Adipocyte (in vitro differentiated cells): ENCODE data around the gene NUP210.

Source experiments
- DNase-seq: peaks from one replicate; pipeline ENCODE4 v3.0.0-alpha.2; 2015; ENCODE audit warnings: low read depth
- H3K27me3 ChIP-seq: replicated peaks from 2 replicates; pipeline ENCODE4 v1.7.0; 2013; ENCODE audit warnings: mild to moderate bottlenecking, low read length, moderate library complexity; ENCODE audit not compliant: control insufficient read depth, insufficient read depth
- H3K36me3 ChIP-seq: 2 replicates; pipeline ENCODE4 v1.7.0; 2013; ENCODE audit warnings: low read length, mild to moderate bottlenecking, moderate library complexity; ENCODE audit not compliant: control insufficient read depth, insufficient read depth, severe bottlenecking
- H3K4me1 ChIP-seq: 2 replicates; pipeline ENCODE4 v1.7.0; 2013; ENCODE audit warnings: mild to moderate bottlenecking, low read length, moderate library complexity; ENCODE audit not compliant: control insufficient read depth, insufficient read depth
- H3K4me3 ChIP-seq: 2 replicates; pipeline ENCODE4 v1.7.0; 2013; ENCODE audit warnings: mild to moderate bottlenecking, low read length, moderate library complexity
- H3K9ac ChIP-seq: 2 replicates; pipeline ENCODE4 v1.7.0; 2013; ENCODE audit warnings: mild to moderate bottlenecking, low read length, moderate library complexity
- H3K9me3 ChIP-seq: 2 replicates; pipeline ENCODE4 v1.7.0; 2013; ENCODE audit warnings: mild to moderate bottlenecking, low read length, moderate library complexity; ENCODE audit not compliant: control insufficient read depth

NUP210 gene

DNA sequence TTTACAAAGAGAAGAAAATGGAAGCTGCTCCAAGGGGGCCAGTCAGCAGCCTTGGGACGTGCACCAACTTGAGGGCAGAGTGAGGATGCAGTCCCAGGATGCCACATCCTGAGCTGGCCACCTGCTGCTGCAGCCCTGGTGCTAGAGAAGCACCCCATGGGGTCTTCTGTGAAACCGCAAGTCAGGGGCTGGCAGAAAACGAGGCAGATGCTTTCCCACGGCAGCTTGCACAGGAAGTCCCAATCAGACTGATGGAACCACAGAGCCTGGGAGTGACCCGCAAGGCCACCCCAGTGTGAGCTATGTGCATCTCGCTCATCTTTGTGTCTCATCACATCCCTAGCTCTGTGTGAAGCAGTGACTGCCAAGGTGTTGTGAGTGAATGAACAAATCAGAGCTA lies 76.5 kb downstream of the NUP210 start:
- DNase-seq, result no peak
- Histone ChIP-seq H3K4me3 (no peak overlapping the region), H3K36me3 (no peaks in the 10 kb centered on the region), H3K9me3 (peaks cover 10% of the 10 kb centered on the region), H3K4me1 (no peaks in the 10 kb centered on the region), H3K9ac (no peak overlapping the region), H3K27me3 (peaks cover 60% of the 10 kb centered on the region)

DNA sequence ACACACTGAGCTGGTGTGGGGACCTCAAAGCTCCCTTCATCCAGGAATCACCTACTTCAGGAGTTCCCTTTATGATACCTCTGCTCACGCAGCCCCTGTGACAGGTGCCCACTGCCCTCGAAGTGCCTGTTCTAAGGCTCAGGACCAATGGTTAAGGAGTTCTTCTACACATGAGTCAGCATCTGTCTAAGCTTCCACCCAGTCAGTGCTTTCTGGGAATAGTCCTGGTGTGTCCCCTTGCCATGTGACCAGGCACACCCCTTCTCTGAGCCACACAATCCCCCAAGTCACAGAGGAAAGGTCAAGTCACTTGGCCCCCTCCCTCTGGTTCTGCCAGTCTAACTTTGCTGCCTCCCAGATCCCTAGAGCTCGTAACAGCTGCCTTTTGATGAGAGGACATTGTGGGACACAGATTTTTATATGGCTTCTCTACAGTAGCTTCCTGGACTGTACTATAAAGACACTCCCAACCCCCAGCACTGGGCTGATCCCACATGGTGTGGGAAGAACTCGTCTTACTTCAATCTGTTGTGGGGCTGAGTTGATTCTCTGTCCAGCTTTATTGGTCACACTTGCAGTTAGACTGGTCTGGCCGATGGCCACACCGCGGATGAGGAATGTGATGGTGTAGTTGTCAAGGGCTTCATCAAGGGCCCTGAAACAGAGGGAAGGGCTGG lies 78.8 kb downstream of the NUP210 start:
- H3K4me3 ChIP-seq, result no peak overlapping the region
- H3K9ac ChIP-seq, result no peak overlapping the region
- H3K36me3 ChIP-seq, result no peaks in the 10 kb centered on the region
- H3K9me3 ChIP-seq, result peaks cover 10% of the 10 kb centered on the region
- peaks cover 38% of the 10 kb centered on the region for H3K27me3 ChIP-seq
- no peak for DNase-seq
- no peaks in the 10 kb centered on the region for H3K4me1 ChIP-seq

GRCh38 chr3:13339833-13340232 lies 80.3 kb downstream of the NUP210 start:
- H3K4me1 ChIP-seq, result no peaks in the 10 kb centered on the region
- no peak overlapping the region for H3K4me3 ChIP-seq
- H3K27me3 ChIP-seq, result peaks cover 41% of the 10 kb centered on the region
- no peak for DNase-seq
- no peak overlapping the region for H3K9ac ChIP-seq
- no peaks in the 10 kb centered on the region for H3K36me3 ChIP-seq
- peaks cover 10% of the 10 kb centered on the region for H3K9me3 ChIP-seq

GRCh38 chr3:13338996-13339395 lies 81.1 kb downstream of the NUP210 start:
- no peaks in the 10 kb centered on the region for H3K36me3 ChIP-seq
- DNase-seq, result no peak
- no peak overlapping the region for H3K9ac ChIP-seq

GRCh38 chr3:13338231-13338630 lies 81.9 kb downstream of the NUP210 start:
- no peaks in the 10 kb centered on the region for H3K4me1 ChIP-seq
- no peak for DNase-seq
- no peak overlapping the region for H3K4me3 ChIP-seq
- H3K9me3 ChIP-seq, result peaks cover 10% of the 10 kb centered on the region
- peaks cover 36% of the 10 kb centered on the region for H3K27me3 ChIP-seq
- no peak overlapping the region for H3K9ac ChIP-seq
- H3K36me3 ChIP-seq, result no peaks in the 10 kb centered on the region

More at GRCh38 chr3:13338996-13339395, 81.1 kb downstream of the NUP210 start:
- Histone ChIP-seq H3K4me1 (no peaks in the 10 kb centered on the region), H3K27me3 (peaks cover 41% of the 10 kb centered on the region), H3K4me3 (no peak overlapping the region), H3K9me3 (peaks cover 10% of the 10 kb centered on the region)

- peaks cover 25% of the 10 kb centered on the region for H3K27me3 ChIP-seq
- H3K36me3 ChIP-seq, result no peaks in the 10 kb centered on the region
- DNase-seq, result no peak
These were observed 83.5 kb downstream of the NUP210 start for GRCh38 chr3:13336592-13336991.

DNA sequence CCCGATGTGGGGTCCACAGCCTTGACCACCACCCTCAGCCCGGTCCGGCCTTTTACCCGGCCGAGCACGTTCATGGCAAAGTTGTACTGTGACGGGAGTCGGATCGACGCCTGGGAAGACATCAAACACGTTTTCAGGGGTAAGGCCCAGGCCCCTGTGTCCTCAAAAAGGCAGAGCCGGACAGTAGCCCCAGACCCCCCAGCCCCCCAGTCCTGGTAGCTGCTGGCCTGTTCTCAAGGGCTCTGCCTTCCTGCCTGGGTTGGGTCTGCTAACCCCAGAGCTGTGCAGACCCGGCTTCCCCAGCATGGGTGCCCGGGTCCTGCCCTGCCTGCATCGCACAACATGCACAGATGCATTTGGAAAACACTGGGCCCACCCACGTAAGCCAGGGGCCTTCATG lies 84.6 kb downstream of the NUP210 start:
- no peak overlapping the region for H3K9ac ChIP-seq

More at GRCh38 chr3:13336592-13336991, 83.5 kb downstream of the NUP210 start:
- Histone ChIP-seq H3K4me3 (no peak overlapping the region), H3K9me3 (no peaks in the 10 kb centered on the region), H3K9ac (no peak overlapping the region), H3K4me1 (no peaks in the 10 kb centered on the region)

DNA sequence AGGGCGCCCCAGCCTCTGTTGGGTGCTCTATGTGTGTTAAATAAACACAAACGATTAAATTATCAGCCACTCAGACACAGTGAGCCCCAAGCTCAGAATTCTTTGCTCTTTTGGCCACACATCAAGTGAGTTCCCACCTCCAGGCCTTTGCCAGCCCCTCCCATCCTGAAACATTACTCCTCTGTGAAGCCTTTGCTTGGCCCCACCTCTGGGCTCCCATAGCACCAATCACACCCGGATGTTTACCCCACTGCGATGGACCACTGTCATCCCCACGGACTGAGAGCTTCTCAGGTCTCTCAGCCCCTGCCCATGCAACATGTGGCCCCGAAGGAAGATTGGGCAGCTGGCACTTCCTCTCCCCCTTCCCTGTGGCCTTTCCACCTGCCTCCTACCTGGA lies 85.1 kb downstream of the NUP210 start:
- Histone ChIP-seq H3K36me3 (no peaks in the 10 kb centered on the region), H3K9me3 (no peaks in the 10 kb centered on the region)

More for the DNA sequence above, 84.6 kb downstream of the NUP210 start:
- DNase-seq, result no peak
- H3K9me3 ChIP-seq, result no peaks in the 10 kb centered on the region
- H3K4me1 ChIP-seq, result no peaks in the 10 kb centered on the region
- peaks cover 31% of the 10 kb centered on the region for H3K27me3 ChIP-seq
- no peaks in the 10 kb centered on the region for H3K36me3 ChIP-seq
- no peak overlapping the region for H3K4me3 ChIP-seq

GRCh38 chr3:13333236-13333897 lies 86.8 kb downstream of the NUP210 start:
- no peak for DNase-seq
- Histone ChIP-seq H3K9ac (no peak overlapping the region), H3K4me3 (no peak overlapping the region), H3K4me1 (no peaks in the 10 kb centered on the region), H3K9me3 (no peaks in the 10 kb centered on the region), H3K27me3 (peaks cover 41% of the 10 kb centered on the region), H3K36me3 (no peaks in the 10 kb centered on the region)

More for the DNA sequence above, 85.1 kb downstream of the NUP210 start:
- Histone ChIP-seq H3K27me3 (peaks cover 33% of the 10 kb centered on the region), H3K4me1 (no peaks in the 10 kb centered on the region), H3K9ac (no peak overlapping the region), H3K4me3 (no peak overlapping the region)
- no peak for DNase-seq

DNA sequence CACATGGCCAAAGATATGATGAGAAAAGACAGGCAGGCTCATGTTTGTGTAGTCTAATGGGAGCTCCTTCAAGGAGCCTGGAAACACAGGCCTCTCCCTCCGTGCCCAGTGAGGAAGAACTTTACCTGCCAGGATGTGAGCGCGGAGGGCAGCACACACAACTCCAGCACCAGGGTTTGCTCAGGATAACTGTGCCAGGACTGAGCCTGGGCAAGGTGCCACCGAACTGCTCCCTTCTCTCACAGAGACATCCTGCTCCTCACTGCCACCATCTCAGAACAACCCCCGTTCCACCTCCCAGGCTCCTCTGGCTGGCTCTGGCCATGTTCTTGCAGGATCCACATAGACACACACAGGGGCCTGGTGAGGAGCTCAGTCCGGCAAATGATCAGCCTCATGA lies 87.4 kb downstream of the NUP210 start:
- DNase-seq, result no peak
- Histone ChIP-seq H3K27me3 (peaks cover 47% of the 10 kb centered on the region), H3K36me3 (no peaks in the 10 kb centered on the region), H3K4me3 (no peak overlapping the region), H3K4me1 (no peaks in the 10 kb centered on the region), H3K9me3 (no peaks in the 10 kb centered on the region), H3K9ac (no peak overlapping the region)

DNA sequence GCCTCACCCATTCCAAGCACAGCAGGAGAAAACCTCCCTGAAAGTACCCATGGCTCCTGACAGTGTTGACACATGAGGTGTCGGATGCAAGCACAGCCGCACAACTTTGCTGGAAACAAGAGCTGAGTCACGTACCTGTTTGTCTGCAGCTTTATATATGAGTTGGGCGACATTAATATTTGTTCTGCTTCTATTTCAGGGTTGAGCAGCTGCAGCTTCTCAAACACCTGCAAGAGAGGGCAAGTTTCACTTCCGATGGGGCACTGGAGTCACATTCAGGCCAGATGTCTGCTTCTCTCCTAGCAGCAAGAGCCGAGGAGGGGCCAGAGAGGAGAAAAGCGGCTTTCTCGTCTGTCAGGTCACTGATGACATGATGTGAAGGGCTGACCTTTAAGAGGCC lies 88.0 kb downstream of the NUP210 start:
- no peak overlapping the region for H3K9ac ChIP-seq
- H3K36me3 ChIP-seq, result no peaks in the 10 kb centered on the region
- no peaks in the 10 kb centered on the region for H3K4me1 ChIP-seq
- H3K4me3 ChIP-seq, result no peak overlapping the region
- no peaks in the 10 kb centered on the region for H3K9me3 ChIP-seq
- peaks cover 53% of the 10 kb centered on the region for H3K27me3 ChIP-seq
- DNase-seq, result no peak
